GM23338 (cell line): Measurements from ENCODE around the gene TARS3. TPM values are rescaled to one million over a fixed set of nuclear protein-coding genes. Genes with fewer than 3 reads are reported as not detected.

Experiments used
- ATAC-seq: fragments of 200-7000 bp; cut with Tn5 transposase; 3 replicates; pipeline ENCODE4 v1.9.1; 2020
- DNase-seq: peaks from one replicate; pipeline ENCODE4 v3.0.0-alpha.2; 2015; ENCODE audit warnings: low spot score
- H2AFZ ChIP-seq: fragments of 200-600 bp; sonication (generic); 2 replicates; pipeline ENCODE4 v1.8.0; 2016; ENCODE audit warnings: antibody characterized with exemption, mild to moderate bottlenecking, moderate library complexity
- H3F3A ChIP-seq: fragments of 200-600 bp; sonication (generic); replicated peaks from 2 replicates; pipeline ENCODE4 v1.8.0; 2017; ENCODE audit warnings: antibody characterized with exemption, mixed run types, low read depth
- H3K27ac ChIP-seq: fragments of 200-600 bp; sonication (generic); 2 replicates; pipeline ENCODE4 v1.6.1; 2016; ENCODE audit warnings: low read depth
- H3K27me3 ChIP-seq: fragments of 200-600 bp; sonication (generic); 2 replicates; pipeline ENCODE4 v1.8.0; 2016; ENCODE audit warnings: mild to moderate bottlenecking, mixed run types, moderate library complexity; ENCODE audit not compliant: insufficient read depth
- H3K36me3 ChIP-seq: fragments of 200-600 bp; sonication (generic); 2 replicates; pipeline ENCODE4 v1.8.0; 2016; ENCODE audit warnings: mild to moderate bottlenecking; ENCODE audit not compliant: insufficient read depth
- H3K4me1 ChIP-seq: fragments of 200-600 bp; sonication (generic); 2 replicates; pipeline ENCODE4 v1.8.0; 2016; ENCODE audit warnings: mild to moderate bottlenecking, moderate library complexity; ENCODE audit not compliant: insufficient read depth
- H3K4me2 ChIP-seq: fragments of 200-600 bp; sonication (generic); 2 replicates; pipeline ENCODE4 v1.7.1; 2017; ENCODE audit warnings: mixed run types
- H3K4me3 ChIP-seq: fragments of 200-600 bp; sonication (generic); 2 replicates; pipeline ENCODE4 v1.6.1; 2016; ENCODE audit warnings: mixed run types
- H3K79me2 ChIP-seq: fragments of 200-600 bp; sonication (generic); replicated peaks from 2 replicates; pipeline ENCODE4 v1.8.0; 2017; ENCODE audit warnings: mild to moderate bottlenecking; ENCODE audit not compliant: insufficient read depth
- H3K9me2 ChIP-seq: fragments of 200-600 bp; sonication (generic); 2 replicates; pipeline ENCODE4 v1.8.0; 2017; ENCODE audit not compliant: insufficient read depth
- H4K20me1 ChIP-seq: fragments of 200-600 bp; sonication (generic); replicated peaks from 2 replicates; pipeline ENCODE4 v1.8.0; 2017; ENCODE audit warnings: mild to moderate bottlenecking; ENCODE audit not compliant: insufficient read depth
- H3K27ac Mint-ChIP-seq: 2 replicates; pipeline ENCODE4 v1.8.0; 2020; ENCODE audit warnings: inconsistent platforms, mild to moderate bottlenecking, moderate library complexity, mixed read lengths
- H3K27me3 Mint-ChIP-seq: 3 replicates; pipeline ENCODE4 v1.8.0; 2022; ENCODE audit warnings: low read depth, mild to moderate bottlenecking, moderate library complexity, mixed read lengths, inconsistent platforms; ENCODE audit not compliant: insufficient read depth, poor library complexity
- H3K36me3 Mint-ChIP-seq: 3 replicates; pipeline ENCODE4 v1.8.0; 2021; ENCODE audit warnings: low read depth, mild to moderate bottlenecking, inconsistent platforms, moderate library complexity, mixed read lengths
- H3K4me1 Mint-ChIP-seq: 3 replicates; pipeline ENCODE4 v1.8.0; 2020; ENCODE audit warnings: mild to moderate bottlenecking, inconsistent platforms, mixed read lengths
- H3K4me3 Mint-ChIP-seq: 3 replicates; pipeline ENCODE4 v1.8.0; 2021; ENCODE audit warnings: moderate library complexity, mild to moderate bottlenecking, inconsistent platforms, mixed read lengths
- H3K9me3 Mint-ChIP-seq: 3 replicates; pipeline ENCODE4 v1.8.0; 2020; ENCODE audit warnings: moderate library complexity, mild to moderate bottlenecking, inconsistent platforms, mixed read lengths
- EZH2 ChIP-seq: fragments of 200-600 bp; sonication (generic); IDR thresholded peaks from one replicate; pipeline ENCODE4 v1.8.0; 2017; ENCODE audit warnings: antibody characterized with exemption, mild to moderate bottlenecking, low read depth; ENCODE audit not compliant: unreplicated experiment
- JUNB ChIP-seq: IDR thresholded peaks from one replicate; pipeline ENCODE4 v1.6.1; 2016; ENCODE audit warnings: antibody characterized with exemption; ENCODE audit not compliant: unreplicated experiment
- POLR2AphosphoS5 ChIP-seq: IDR thresholded peaks from 2 replicates; pipeline ENCODE4 v1.6.1; 2016; ENCODE audit warnings: antibody characterized with exemption, low read depth
- ZNF114 ChIP-seq: fragments of 250-450 bp; sonication (Bioruptor Pico); IDR thresholded peaks from 2 replicates; pipeline ENCODE4 v1.5.0; 2020; ENCODE audit warnings: mild to moderate bottlenecking, moderate library complexity
- polyA plus RNA-seq: library from polyadenylated mRNA; unstranded; fragments of >200 nt; fragmentation: Nextera tagmentation; extraction: Ambion mirVana; gene quantifications from 2 replicates; pipeline ENCODE4 v1.2.1, GENCODE V29; 2016
- total RNA-seq: library from RNA; depleted of rRNA; stranded (reverse); fragments of >200 nt; shearing (Covaris generic); gene quantifications from 2 replicates; pipeline ENCODE4 v1.2.3, GENCODE V29; 2014
- TF ChIP-seq, protein P1 (sequence below): IDR thresholded peaks from one replicate; pipeline ENCODE4 v1.6.1; 2018; ENCODE audit warnings: antibody characterized with exemption; ENCODE audit not compliant: unreplicated experiment
- TF ChIP-seq, protein P2 (sequence below): fragments of 250-450 bp; sonication (Bioruptor Pico); IDR thresholded peaks from 2 replicates; pipeline ENCODE4 v1.5.0; 2020; ENCODE audit warnings: mild to moderate bottlenecking, moderate library complexity

Gene TARS3
- total and polyA plus RNA-seq, 2 experiments from 2014 or later = 13.0 to 15.4 TPM

DNA sequence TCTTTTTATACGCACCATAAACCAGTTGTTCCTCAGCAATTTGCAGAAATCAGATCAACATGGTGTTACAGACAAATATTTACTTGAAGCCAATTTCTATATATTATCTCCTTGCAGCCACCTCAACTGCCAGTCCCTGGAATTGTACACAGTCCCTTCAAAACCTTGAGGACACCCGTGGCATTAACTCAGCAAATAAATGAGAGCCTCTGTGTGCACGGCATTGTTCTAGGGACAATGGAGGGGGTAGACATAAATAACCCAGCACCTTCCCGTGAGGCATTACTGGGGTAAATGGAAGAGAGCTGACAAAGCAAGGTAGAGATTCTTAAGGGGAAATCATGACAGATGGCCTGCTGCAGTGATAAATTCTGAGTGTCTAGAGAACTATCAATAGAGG lies 84.6 kb downstream of the TARS3 start:
- ATAC-seq (no peak), DNase-seq (no peak)
- Histone ChIP-seq H3K36me3 (peaks cover 8% of the 10 kb centered on the region; the same call in 1 of the 2 replicates), H3K4me1 (peaks cover 18% of the 10 kb centered on the region; the same call in 1 of the 2 replicates), H3K27ac (no peak overlapping the region), H3K4me3 (no peak overlapping the region), H3K79me2 (no peaks in the 10 kb centered on the region), H2AFZ (no peak overlapping the region), H3K27me3 (no peaks in the 10 kb centered on the region), H3K9me2 (no peaks in the 10 kb centered on the region), H3F3A (no peaks in the 10 kb centered on the region), H3K4me2 (no peak overlapping the region), H4K20me1 (peaks cover 8% of the 10 kb centered on the region; the same call in 1 of the 2 replicates)
- Mint-ChIP-seq H3K9me3 (no peaks in the 10 kb centered on the region), H3K4me3 (no peak overlapping the region), H3K27me3 (peaks cover 6% of the 10 kb centered on the region), H3K4me1 (peaks cover 22% of the 10 kb centered on the region), H3K36me3 (peaks cover 13% of the 10 kb centered on the region), H3K27ac (no peak overlapping the region)
- no peak for TF ChIP-seq ZNF114 (CRISPR knock-in tag)
- TF ChIP-seq, protein P1, sequence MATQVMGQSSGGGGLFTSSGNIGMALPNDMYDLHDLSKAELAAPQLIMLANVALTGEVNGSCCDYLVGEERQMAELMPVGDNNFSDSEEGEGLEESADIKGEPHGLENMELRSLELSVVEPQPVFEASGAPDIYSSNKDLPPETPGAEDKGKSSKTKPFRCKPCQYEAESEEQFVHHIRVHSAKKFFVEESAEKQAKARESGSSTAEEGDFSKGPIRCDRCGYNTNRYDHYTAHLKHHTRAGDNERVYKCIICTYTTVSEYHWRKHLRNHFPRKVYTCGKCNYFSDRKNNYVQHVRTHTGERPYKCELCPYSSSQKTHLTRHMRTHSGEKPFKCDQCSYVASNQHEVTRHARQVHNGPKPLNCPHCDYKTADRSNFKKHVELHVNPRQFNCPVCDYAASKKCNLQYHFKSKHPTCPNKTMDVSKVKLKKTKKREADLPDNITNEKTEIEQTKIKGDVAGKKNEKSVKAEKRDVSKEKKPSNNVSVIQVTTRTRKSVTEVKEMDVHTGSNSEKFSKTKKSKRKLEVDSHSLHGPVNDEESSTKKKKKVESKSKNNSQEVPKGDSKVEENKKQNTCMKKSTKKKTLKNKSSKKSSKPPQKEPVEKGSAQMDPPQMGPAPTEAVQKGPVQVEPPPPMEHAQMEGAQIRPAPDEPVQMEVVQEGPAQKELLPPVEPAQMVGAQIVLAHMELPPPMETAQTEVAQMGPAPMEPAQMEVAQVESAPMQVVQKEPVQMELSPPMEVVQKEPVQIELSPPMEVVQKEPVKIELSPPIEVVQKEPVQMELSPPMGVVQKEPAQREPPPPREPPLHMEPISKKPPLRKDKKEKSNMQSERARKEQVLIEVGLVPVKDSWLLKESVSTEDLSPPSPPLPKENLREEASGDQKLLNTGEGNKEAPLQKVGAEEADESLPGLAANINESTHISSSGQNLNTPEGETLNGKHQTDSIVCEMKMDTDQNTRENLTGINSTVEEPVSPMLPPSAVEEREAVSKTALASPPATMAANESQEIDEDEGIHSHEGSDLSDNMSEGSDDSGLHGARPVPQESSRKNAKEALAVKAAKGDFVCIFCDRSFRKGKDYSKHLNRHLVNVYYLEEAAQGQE = no peak
- TF ChIP-seq POLR2AphosphoS5 = no peak
- TF ChIP-seq, protein P2, sequence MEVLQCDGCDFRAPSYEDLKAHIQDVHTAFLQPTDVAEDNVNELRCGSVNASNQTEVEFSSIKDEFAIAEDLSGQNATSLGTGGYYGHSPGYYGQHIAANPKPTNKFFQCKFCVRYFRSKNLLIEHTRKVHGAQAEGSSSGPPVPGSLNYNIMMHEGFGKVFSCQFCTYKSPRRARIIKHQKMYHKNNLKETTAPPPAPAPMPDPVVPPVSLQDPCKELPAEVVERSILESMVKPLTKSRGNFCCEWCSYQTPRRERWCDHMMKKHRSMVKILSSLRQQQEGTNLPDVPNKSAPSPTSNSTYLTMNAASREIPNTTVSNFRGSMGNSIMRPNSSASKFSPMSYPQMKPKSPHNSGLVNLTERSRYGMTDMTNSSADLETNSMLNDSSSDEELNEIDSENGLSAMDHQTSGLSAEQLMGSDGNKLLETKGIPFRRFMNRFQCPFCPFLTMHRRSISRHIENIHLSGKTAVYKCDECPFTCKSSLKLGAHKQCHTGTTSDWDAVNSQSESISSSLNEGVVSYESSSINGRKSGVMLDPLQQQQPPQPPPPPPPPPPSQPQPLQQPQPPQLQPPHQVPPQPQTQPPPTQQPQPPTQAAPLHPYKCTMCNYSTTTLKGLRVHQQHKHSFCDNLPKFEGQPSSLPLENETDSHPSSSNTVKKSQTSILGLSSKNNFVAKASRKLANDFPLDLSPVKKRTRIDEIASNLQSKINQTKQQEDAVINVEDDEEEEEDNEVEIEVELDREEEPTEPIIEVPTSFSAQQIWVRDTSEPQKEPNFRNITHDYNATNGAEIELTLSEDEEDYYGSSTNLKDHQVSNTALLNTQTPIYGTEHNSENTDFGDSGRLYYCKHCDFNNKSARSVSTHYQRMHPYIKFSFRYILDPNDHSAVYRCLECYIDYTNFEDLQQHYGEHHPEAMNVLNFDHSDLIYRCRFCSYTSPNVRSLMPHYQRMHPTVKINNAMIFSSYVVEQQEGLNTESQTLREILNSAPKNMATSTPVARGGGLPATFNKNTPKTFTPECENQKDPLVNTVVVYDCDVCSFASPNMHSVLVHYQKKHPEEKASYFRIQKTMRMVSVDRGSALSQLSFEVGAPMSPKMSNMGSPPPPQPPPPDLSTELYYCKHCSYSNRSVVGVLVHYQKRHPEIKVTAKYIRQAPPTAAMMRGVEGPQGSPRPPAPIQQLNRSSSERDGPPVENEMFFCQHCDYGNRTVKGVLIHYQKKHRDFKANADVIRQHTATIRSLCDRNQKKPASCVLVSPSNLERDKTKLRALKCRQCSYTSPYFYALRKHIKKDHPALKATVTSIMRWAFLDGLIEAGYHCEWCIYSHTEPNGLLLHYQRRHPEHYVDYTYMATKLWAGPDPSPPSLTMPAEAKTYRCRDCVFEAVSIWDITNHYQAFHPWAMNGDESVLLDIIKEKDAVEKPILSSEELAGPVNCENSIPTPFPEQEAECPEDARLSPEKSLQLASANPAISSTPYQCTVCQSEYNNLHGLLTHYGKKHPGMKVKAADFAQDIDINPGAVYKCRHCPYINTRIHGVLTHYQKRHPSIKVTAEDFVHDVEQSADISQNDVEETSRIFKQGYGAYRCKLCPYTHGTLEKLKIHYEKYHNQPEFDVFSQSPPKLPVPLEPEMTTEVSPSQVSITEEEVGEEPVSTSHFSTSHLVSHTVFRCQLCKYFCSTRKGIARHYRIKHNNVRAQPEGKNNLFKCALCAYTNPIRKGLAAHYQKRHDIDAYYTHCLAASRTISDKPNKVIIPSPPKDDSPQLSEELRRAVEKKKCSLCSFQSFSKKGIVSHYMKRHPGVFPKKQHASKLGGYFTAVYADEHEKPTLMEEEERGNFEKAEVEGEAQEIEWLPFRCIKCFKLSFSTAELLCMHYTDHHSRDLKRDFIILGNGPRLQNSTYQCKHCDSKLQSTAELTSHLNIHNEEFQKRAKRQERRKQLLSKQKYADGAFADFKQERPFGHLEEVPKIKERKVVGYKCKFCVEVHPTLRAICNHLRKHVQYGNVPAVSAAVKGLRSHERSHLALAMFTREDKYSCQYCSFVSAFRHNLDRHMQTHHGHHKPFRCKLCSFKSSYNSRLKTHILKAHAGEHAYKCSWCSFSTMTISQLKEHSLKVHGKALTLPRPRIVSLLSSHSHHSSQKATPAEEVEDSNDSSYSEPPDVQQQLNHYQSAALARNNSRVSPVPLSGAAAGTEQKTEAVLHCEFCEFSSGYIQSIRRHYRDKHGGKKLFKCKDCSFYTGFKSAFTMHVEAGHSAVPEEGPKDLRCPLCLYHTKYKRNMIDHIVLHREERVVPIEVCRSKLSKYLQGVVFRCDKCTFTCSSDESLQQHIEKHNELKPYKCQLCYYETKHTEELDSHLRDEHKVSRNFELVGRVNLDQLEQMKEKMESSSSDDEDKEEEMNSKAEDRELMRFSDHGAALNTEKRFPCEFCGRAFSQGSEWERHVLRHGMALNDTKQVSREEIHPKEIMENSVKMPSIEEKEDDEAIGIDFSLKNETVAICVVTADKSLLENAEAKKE (CRISPR knock-in tag) = no peak
- TF ChIP-seq EZH2 = no peak
- no peak for TF ChIP-seq JUNB
